GM19099 (cell line): ENCODE measurements around the gene HOXC13.

Experiments
- POLR2A ChIP-seq: IDR thresholded peaks from 3 replicates; pipeline ENCODE4 v1.6.1; 2011; ENCODE audit warnings: low read depth; ENCODE audit not compliant: insufficient read length; ENCODE audit errors: extremely low read depth

Gene HOXC13

GRCh38 chr12:53938326-53939140, at the start of gene HOXC13:
Gene HOXC13, plus strand, starts transcription at chr12:53938831. Its CDS starts 76 bp downstream, at chr12:53938907.
- no peak for TF ChIP-seq POLR2A

- TF ChIP-seq POLR2A: no peak
Measured at GRCh38 chr12:53890081-53890480, 48.5 kb upstream of the HOXC13 start.

- TF ChIP-seq POLR2A: no peak
Measured at GRCh38 chr12:53892762-53893395, 45.8 kb upstream of the HOXC13 start.

- TF ChIP-seq POLR2A: no peak
Measured at GRCh38 chr12:53899230-53899629, 39.4 kb upstream of the HOXC13 start.

- TF ChIP-seq POLR2A: no peak
Measured at GRCh38 chr12:53907103-53907502, 31.5 kb upstream of the HOXC13 start.

GRCh38 chr12:53916788-53917655, 21.6 kb upstream of the HOXC13 start:
- no peak for TF ChIP-seq POLR2A

- no peak for TF ChIP-seq POLR2A
Measured at GRCh38 chr12:53924521-53925405, 13.9 kb upstream of the HOXC13 start.

- TF ChIP-seq POLR2A: no peak
Measured at GRCh38 chr12:53927220-53928029, 11.2 kb upstream of the HOXC13 start.

- no peak for TF ChIP-seq POLR2A
Measured at GRCh38 chr12:53928054-53928835, 10.4 kb upstream of the HOXC13 start.

- TF ChIP-seq POLR2A: no peak
Measured at GRCh38 chr12:53929527-53929926, 9.1 kb upstream of the HOXC13 start.

- TF ChIP-seq POLR2A: no peak
Measured at GRCh38 chr12:53930591-53931255, 7.9 kb upstream of the HOXC13 start.

- TF ChIP-seq POLR2A: no peak
Measured at GRCh38 chr12:53931844-53932581, 6.6 kb upstream of the HOXC13 start.
